Activated CD8-positive, alpha-beta T cell treated with anti-CD3 and anti-CD28 coated beads, Interleukin-2, amount 10 ng/mL, durations not matched to agents 7 days and 5 days (primary cell): Measurements from ENCODE around the gene SLC51A. TPM values are rescaled to one million over a fixed set of nuclear protein-coding genes. Genes with fewer than 3 reads are reported as not detected.

Experiments
- ATAC-seq: fragments of 150-1000 bp; cut with Tn5 transposase; one replicate; pipeline ENCODE4 v1.10.0; 2021; ENCODE audit warnings: moderate library complexity
- CTCF ChIA-PET: fragments of 350-600 bp; sonication (Branson Sonifier 250); formaldehyde crosslinking; loops from one replicate; lab custom pipeline; 2021; ENCODE audit warnings: antibody characterized with exemption; lab: Charles Lee
- POLR2A ChIA-PET: fragments of 350-600 bp; sonication (Branson Sonifier 250); formaldehyde crosslinking; loops from one replicate; lab custom pipeline; 2021; ENCODE audit warnings: antibody characterized with exemption; lab: Charles Lee
- DNase-seq: peaks from one replicate; pipeline ENCODE4 v3.0.0-alpha.2; 2020
- H3K27ac Mint-ChIP-seq: one replicate; pipeline ENCODE4 v1.8.0; 2021; ENCODE audit warnings: mild to moderate bottlenecking, mixed read lengths
- H3K27me3 Mint-ChIP-seq: one replicate; pipeline ENCODE4 v1.8.0; 2021; ENCODE audit warnings: low read depth, mixed read lengths
- H3K36me3 Mint-ChIP-seq: one replicate; pipeline ENCODE4 v1.8.0; 2021; ENCODE audit warnings: low read depth, mixed read lengths
- H3K4me1 Mint-ChIP-seq: one replicate; pipeline ENCODE4 v1.8.0; 2021; ENCODE audit warnings: low read depth, mixed read lengths
- H3K4me3 Mint-ChIP-seq: one replicate; pipeline ENCODE4 v1.8.0; 2021; ENCODE audit warnings: mild to moderate bottlenecking, mixed read lengths
- H3K9me3 Mint-ChIP-seq: one replicate; pipeline ENCODE4 v1.8.0; 2022; ENCODE audit warnings: mixed read lengths; ENCODE audit not compliant: insufficient read depth
- total RNA-seq, 2 experiments: library from RNA; stranded (reverse); gene quantifications; one replicate each; pipeline ENCODE4 v1.2.3, GENCODE V29; 2021

SLC51A gene
- total RNA-seq, 2 experiments from 2014 or later: not detected

DNA sequence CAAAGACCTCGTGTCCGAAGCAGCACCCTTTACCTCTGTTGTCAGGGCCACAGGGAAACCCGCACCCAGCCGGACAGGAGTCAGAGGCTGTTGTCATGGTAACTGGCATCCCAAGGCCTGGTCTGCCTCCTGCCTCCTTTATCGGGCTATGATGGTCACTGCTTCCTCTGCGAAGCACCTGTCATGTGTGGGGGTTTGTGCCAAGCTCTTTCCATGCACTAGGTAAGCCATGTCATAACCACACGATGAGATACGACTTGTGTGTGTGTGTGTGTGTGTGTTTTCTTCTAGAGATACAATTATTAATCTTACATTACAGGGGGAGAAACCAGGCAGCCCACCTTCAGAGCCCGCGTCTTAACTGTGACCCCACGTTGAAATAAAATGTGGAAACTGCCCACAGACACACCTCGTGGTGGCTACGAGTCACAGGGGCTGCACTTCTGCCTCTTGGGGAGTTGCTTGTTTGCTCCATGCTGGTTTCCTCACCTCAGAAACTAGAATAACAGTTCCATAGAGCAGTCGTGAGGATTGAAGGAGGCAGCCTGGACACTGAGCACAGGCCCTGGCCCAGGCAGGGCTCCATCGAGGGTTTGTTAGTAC lies 23.1 kb upstream of the SLC51A start:
- H3K27me3 Mint-ChIP-seq: no peaks in the 10 kb centered on the region
- DNase-seq (no peak), ATAC-seq (no peak)
- no peak overlapping the region for H3K4me3 Mint-ChIP-seq
- H3K27ac Mint-ChIP-seq: peak overlapping the region; percentile 91
- H3K36me3 Mint-ChIP-seq: no peaks in the 10 kb centered on the region
- ChIA-PET POLR2A (interaction anchor here (0.6 to 1.8 kb wide), 7 partner anchors 10 to 375 kb away, joined by 3 to 9 read pairs (median 3); partner anchors contain the start of genes FBXO45 and WDR53), CTCF (interaction anchor here (1.3 to 7.3 kb wide), 4 partner anchors 10 to 136 kb away, joined by 3 to 66 read pairs (median 35); no protein-coding TSS in a partner anchor)
- H3K4me1 Mint-ChIP-seq: peaks cover 45% of the 10 kb centered on the region
- H3K9me3 Mint-ChIP-seq: no peaks in the 10 kb centered on the region

- H3K36me3 Mint-ChIP-seq: no peaks in the 10 kb centered on the region
- no peaks in the 10 kb centered on the region for H3K9me3 Mint-ChIP-seq
- peak overlapping the region; percentile 91 for H3K27ac Mint-ChIP-seq
- H3K4me1 Mint-ChIP-seq: peaks cover 45% of the 10 kb centered on the region
- CTCF ChIA-PET: interaction anchor here (5.0 to 7.3 kb wide), 2 partner anchors 13 to 120 kb away, joined by 66 read pairs; no protein-coding TSS in a partner anchor
- POLR2A ChIA-PET: interaction anchor here (0.6 to 1.8 kb wide), 5 partner anchors 8 to 123 kb away, joined by 3 to 9 read pairs (median 4); no protein-coding TSS in a partner anchor
- DNase-seq: no peak
- no peak for ATAC-seq
- H3K4me3 Mint-ChIP-seq: no peak overlapping the region
- H3K27me3 Mint-ChIP-seq: no peaks in the 10 kb centered on the region
Measured at GRCh38 chr3:196193736-196194541, 22.4 kb upstream of the SLC51A start.

GRCh38 chr3:196194542-196194915 lies 21.8 kb upstream of the SLC51A start:
- H3K27me3 Mint-ChIP-seq: no peaks in the 10 kb centered on the region
- POLR2A ChIA-PET: interaction anchor here (0.6 to 1.8 kb wide), 5 partner anchors 9 to 124 kb away, joined by 3 to 9 read pairs (median 4); no protein-coding TSS in a partner anchor
- CTCF ChIA-PET: interaction anchor here (5.0 to 7.3 kb wide), 2 partner anchors 14 to 120 kb away, joined by 66 read pairs; no protein-coding TSS in a partner anchor
- no peak overlapping the region for H3K4me3 Mint-ChIP-seq
- ATAC-seq (no peak), DNase-seq (no peak)
- H3K27ac Mint-ChIP-seq: peak overlapping the region; percentile 63
- H3K36me3 Mint-ChIP-seq: no peaks in the 10 kb centered on the region
- H3K4me1 Mint-ChIP-seq: peaks cover 45% of the 10 kb centered on the region
- no peaks in the 10 kb centered on the region for H3K9me3 Mint-ChIP-seq

- ATAC-seq: no peak
- DNase-seq: no peak
- Mint-ChIP-seq H3K27me3 (no peaks in the 10 kb centered on the region), H3K4me1 (peaks cover 45% of the 10 kb centered on the region), H3K36me3 (no peaks in the 10 kb centered on the region), H3K27ac (no peak overlapping the region), H3K4me3 (no peak overlapping the region), H3K9me3 (no peaks in the 10 kb centered on the region)
- ChIA-PET POLR2A (interaction anchor here (0.7 to 1.8 kb wide), 3 partner anchors 14 to 122 kb away, joined by 3 to 8 read pairs (median 5); no protein-coding TSS in a partner anchor), CTCF (interaction anchor here (0.6 to 7.3 kb wide), 18 partner anchors 8 to 173 kb away, joined by 3 to 154 read pairs (median 4); no protein-coding TSS in a partner anchor)
Measured at GRCh38 chr3:196195664-196196265, 20.6 kb upstream of the SLC51A start.

DNA sequence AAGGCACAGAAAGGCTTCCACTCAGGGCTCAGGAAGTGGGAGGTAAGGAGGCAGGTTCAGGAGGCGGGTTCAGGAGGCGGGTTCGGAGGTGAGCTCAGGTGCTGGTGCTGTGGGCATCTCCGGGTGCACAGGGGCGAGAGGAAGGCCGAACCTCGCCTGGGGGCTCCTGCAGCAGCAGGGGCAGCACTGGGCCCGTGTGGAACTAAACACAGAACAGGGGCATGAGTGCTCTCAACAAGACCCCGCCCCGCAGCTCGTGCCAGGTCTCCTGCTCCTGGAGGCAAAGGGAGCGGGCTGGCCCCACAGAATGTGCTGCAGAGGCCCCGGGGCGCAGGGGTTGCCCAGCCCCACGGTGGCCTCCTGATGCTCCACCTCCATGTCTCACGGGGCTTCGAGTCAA lies 18.8 kb upstream of the SLC51A start:
- Mint-ChIP-seq H3K36me3 (no peaks in the 10 kb centered on the region), H3K27ac (no peak overlapping the region), H3K9me3 (no peaks in the 10 kb centered on the region), H3K4me3 (no peak overlapping the region), H3K27me3 (no peaks in the 10 kb centered on the region), H3K4me1 (peaks cover 34% of the 10 kb centered on the region)
- ChIA-PET CTCF (interaction anchor here (0.9 to 7.3 kb wide), 10 partner anchors 10 to 175 kb away, joined by 3 to 154 read pairs (median 6); no protein-coding TSS in a partner anchor), POLR2A (interaction anchor here (1.8 kb wide), 1 partner anchor 124 kb away, joined by 8 read pairs; no protein-coding TSS in a partner anchor)
- no peak for DNase-seq
- no peak for ATAC-seq

DNA sequence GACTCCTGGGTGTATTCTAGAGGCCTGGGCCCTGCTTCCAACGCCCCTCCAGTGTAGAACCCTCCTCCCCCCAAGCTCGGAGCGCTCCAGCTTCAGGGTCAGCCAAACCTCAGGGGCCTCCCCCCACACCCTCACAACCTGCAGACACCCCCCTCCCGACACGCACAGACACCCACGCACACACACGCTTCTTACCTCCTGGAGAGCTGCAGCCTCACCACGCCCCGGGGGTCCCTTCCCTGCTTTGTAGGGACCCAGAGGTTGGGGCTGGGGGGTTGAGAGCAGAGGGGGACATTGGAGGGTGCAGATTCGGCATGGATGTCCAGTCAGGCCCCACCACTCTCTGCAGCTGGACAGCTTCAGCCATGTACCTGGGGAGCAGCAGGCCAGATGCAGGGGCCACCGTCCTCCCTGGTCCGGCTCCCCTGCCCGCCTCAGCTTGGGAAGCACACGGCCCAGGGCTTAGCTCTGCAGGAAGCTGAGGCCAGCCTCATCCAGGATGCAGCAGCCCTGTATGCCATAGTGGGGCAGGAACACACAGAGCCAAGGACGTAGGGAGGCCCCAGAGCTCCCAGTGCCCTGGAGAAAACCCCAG lies 18.2 kb upstream of the SLC51A start:
- ChIA-PET CTCF (interaction anchor here (1.1 to 7.3 kb wide), 5 partner anchors 17 to 127 kb away, joined by 3 to 154 read pairs (median 7); no protein-coding TSS in a partner anchor), POLR2A (no interaction called here)
- Mint-ChIP-seq H3K27ac (no peak overlapping the region), H3K36me3 (no peaks in the 10 kb centered on the region), H3K4me3 (no peak overlapping the region), H3K27me3 (peaks cover 2% of the 10 kb centered on the region), H3K4me1 (peaks cover 29% of the 10 kb centered on the region), H3K9me3 (no peaks in the 10 kb centered on the region)
- ATAC-seq: no peak
- DNase-seq: no peak

GRCh38 chr3:196198771-196199753 lies 17.3 kb upstream of the SLC51A start:
- DNase-seq (no peak), ATAC-seq (no peak)
- H3K27me3 Mint-ChIP-seq: peaks cover 7% of the 10 kb centered on the region
- POLR2A ChIA-PET: no interaction called here
- CTCF ChIA-PET: interaction anchor here (1.1 to 6.5 kb wide), 3 partner anchors 19 to 127 kb away, joined by 3 to 154 read pairs (median 7); no protein-coding TSS in a partner anchor
- no peaks in the 10 kb centered on the region for H3K36me3 Mint-ChIP-seq
- no peak overlapping the region for H3K27ac Mint-ChIP-seq
- H3K4me3 Mint-ChIP-seq: no peak overlapping the region
- no peaks in the 10 kb centered on the region for H3K9me3 Mint-ChIP-seq
- peaks cover 24% of the 10 kb centered on the region for H3K4me1 Mint-ChIP-seq

DNA sequence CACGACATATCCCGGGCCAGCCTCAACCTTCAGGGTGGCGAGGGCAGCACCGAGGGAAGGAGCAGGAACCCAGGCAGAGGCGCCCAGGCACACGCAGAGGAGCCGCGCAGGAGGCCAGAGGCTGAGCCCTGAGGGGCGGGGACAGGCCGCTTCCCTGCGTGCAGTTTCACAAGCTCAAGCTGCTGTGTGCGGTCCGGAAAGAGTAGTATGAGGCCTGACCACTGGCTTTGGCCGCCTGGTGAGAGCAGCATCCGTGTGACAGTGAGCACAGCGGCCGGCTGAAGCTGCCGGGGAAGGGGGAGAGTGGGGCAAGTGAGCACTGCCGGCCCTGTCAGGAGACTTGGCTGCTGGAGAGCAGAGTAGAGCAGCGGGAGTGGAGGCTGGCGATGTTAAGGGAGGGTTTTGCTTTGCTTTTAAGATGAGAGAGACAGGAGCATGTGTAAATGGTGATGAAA lies 13.8 kb upstream of the SLC51A start:
- no peak for DNase-seq
- Mint-ChIP-seq H3K27me3 (peaks cover 23% of the 10 kb centered on the region), H3K4me1 (peaks cover 7% of the 10 kb centered on the region), H3K27ac (no peak overlapping the region), H3K36me3 (no peaks in the 10 kb centered on the region), H3K9me3 (no peaks in the 10 kb centered on the region), H3K4me3 (no peak overlapping the region)
- POLR2A ChIA-PET: no interaction called here
- CTCF ChIA-PET: no interaction called here
- no peak for ATAC-seq

GRCh38 chr3:196203846-196204245 lies 12.5 kb upstream of the SLC51A start:
- Mint-ChIP-seq H3K36me3 (no peaks in the 10 kb centered on the region), H3K27ac (no peak overlapping the region), H3K27me3 (peaks cover 23% of the 10 kb centered on the region), H3K4me1 (peaks cover 13% of the 10 kb centered on the region), H3K9me3 (no peaks in the 10 kb centered on the region), H3K4me3 (no peak overlapping the region)
- DNase-seq: no peak
- CTCF ChIA-PET: interaction anchor here (2.1 kb wide), 1 partner anchor 130 kb away, joined by 5 read pairs; no protein-coding TSS in a partner anchor
- POLR2A ChIA-PET: no interaction called here
- no peak for ATAC-seq
